H1 (cell line): Measurements from ENCODE around the gene ACOT6. TPM values are rescaled to one million over a fixed set of nuclear protein-coding genes. Genes with fewer than 3 reads are reported as not detected.

Source experiments
- CTCF ChIA-PET: fragments of 300-600 bp; sonication (Branson Sonifier 250); formaldehyde crosslinking; loops from one replicate; lab custom pipeline; 2021; ENCODE audit not compliant: partially characterized antibody; lab: Charles Lee
- POLR2A ChIA-PET: fragments of 300-600 bp; sonication (Branson Sonifier 250); formaldehyde crosslinking; loops from one replicate; lab custom pipeline; 2021; ENCODE audit warnings: inconsistent platforms; ENCODE audit not compliant: partially characterized antibody; lab: Charles Lee
- DNase-seq, 2 experiments: peaks; one replicate each; pipeline versions ENCODE4 v3.0.0 to v3.0.0-alpha.2; 2010 to 2022; ENCODE audit warnings: low spot score in 2 of 2, low read depth in 1 of 2, mixed read lengths in 1 of 2
- FAIRE-seq: peaks from 2 replicates; lab custom pipeline; 2011; peaks lifted over from hg19 to GRCh38; lab: Jason Lieb, UNC
- H2AFZ ChIP-seq: 2 replicates; pipeline ENCODE4 v1.8.1; 2012; ENCODE audit warnings: low read length, inconsistent platforms
- H2AK5ac ChIP-seq: 2 replicates; pipeline ENCODE4 v1.6.1; 2013; ENCODE audit warnings: low read depth, low read length
- H2BK120ac ChIP-seq: replicated peaks from 2 replicates; pipeline ENCODE3; 2013; ENCODE audit warnings: low read depth, low read length, inconsistent platforms
- H2BK12ac ChIP-seq: 2 replicates; pipeline ENCODE4 v1.6.1; 2013; ENCODE audit warnings: low read depth, low read length
- H2BK15ac ChIP-seq: 2 replicates; pipeline ENCODE4 v1.6.1; 2013; ENCODE audit warnings: low read length
- H2BK20ac ChIP-seq: 2 replicates; pipeline ENCODE4 v1.6.1; 2013; ENCODE audit warnings: low read length
- H2BK5ac ChIP-seq: 2 replicates; pipeline ENCODE4 v1.6.1; 2013; ENCODE audit warnings: low read depth, low read length
- H3K14ac ChIP-seq: 2 replicates; pipeline ENCODE4 v1.6.1; 2013; ENCODE audit warnings: inconsistent platforms; ENCODE audit not compliant: insufficient read length
- H3K18ac ChIP-seq: 2 replicates; pipeline ENCODE4 v1.6.1; 2013; ENCODE audit warnings: low read length; ENCODE audit errors: extremely low read depth
- H3K23ac ChIP-seq: 2 replicates; pipeline ENCODE4 v1.6.1; 2013; ENCODE audit warnings: inconsistent platforms; ENCODE audit not compliant: insufficient read length
- H3K23me2 ChIP-seq: 2 replicates; pipeline ENCODE4 v1.6.1; 2013; ENCODE audit warnings: low read depth, low read length
- H3K27ac ChIP-seq: 2 replicates; pipeline ENCODE4 v1.6.1; 2011; ENCODE audit warnings: low read depth, low read length, inconsistent platforms
- H3K27me3 ChIP-seq, 4 experiments: replicated peaks in 1 of 4; 1 replicate in 1 of 4; 2 replicates in 3 of 4; pipeline versions ENCODE4 v1.6.1 to v1.8.1; 2011 to 2013; ENCODE audit warnings: low read length in 3 of 4, mild to moderate bottlenecking in 3 of 4, inconsistent platforms in 2 of 4, mixed read lengths in 2 of 4, moderate library complexity in 1 of 4; ENCODE audit not compliant: control insufficient read depth in 3 of 4, insufficient read depth in 3 of 4; ENCODE audit errors: extremely low read depth in 1 of 4
- H3K36me3 ChIP-seq, 4 experiments: 2 replicates each; pipeline versions ENCODE4 v1.6.1 to v1.8.1; 2011 to 2013; ENCODE audit warnings: mild to moderate bottlenecking in 4 of 4, low read length in 3 of 4, moderate library complexity in 2 of 4, control low read depth in 1 of 4, inconsistent platforms in 1 of 4; ENCODE audit not compliant: insufficient read depth in 4 of 4, control insufficient read depth in 2 of 4
- H3K4ac ChIP-seq: replicated peaks from 2 replicates; pipeline ENCODE3; 2013; ENCODE audit warnings: low read length, low read depth, mixed read lengths, inconsistent platforms; ENCODE audit not compliant: insufficient read length
- H3K4me1 ChIP-seq, 4 experiments: replicated peaks in 1 of 4; 1 replicate in 1 of 4; 2 replicates in 3 of 4; pipeline versions ENCODE4 v1.6.1 to v1.8.1; 2011 to 2013; ENCODE audit warnings: low read length in 3 of 4, inconsistent platforms in 2 of 4, mixed read lengths in 1 of 4; ENCODE audit not compliant: insufficient read depth in 4 of 4, control insufficient read depth in 3 of 4
- H3K4me2 ChIP-seq, 2 experiments: 2 replicates each; pipeline versions ENCODE4 v1.6.1 to v1.8.1; 2011 to 2013; ENCODE audit warnings: low read depth in 2 of 2, low read length in 2 of 2, control low read depth in 1 of 2, inconsistent platforms in 1 of 2, mild to moderate bottlenecking in 1 of 2; ENCODE audit not compliant: insufficient read depth in 1 of 2
- H3K4me3 ChIP-seq, 4 experiments: fragments of 200-600, 300-600 bp in 1 of 4; sonication (generic), shearing (Covaris generic), sonication (Bioruptor Twin) in 1 of 4; 2 replicates each; pipeline versions ENCODE4 v1.5.1 to v1.8.1; 2011 to 2016; ENCODE audit warnings: low read length in 4 of 4, low read depth in 3 of 4, control low read depth in 2 of 4, inconsistent platforms in 2 of 4, mild to moderate bottlenecking in 2 of 4, mixed read lengths in 1 of 4, moderate library complexity in 1 of 4; ENCODE audit not compliant: insufficient read depth in 2 of 4; ENCODE audit errors: extremely low read depth in 1 of 4
- H3K56ac ChIP-seq: replicated peaks from 2 replicates; pipeline ENCODE3; 2013; ENCODE audit warnings: low read depth, mild to moderate bottlenecking, mixed read lengths, low read length, inconsistent platforms; ENCODE audit not compliant: insufficient read length
- H3K79me1 ChIP-seq: 2 replicates; pipeline ENCODE4 v1.6.1; 2013; ENCODE audit warnings: low read depth, low read length, control low read depth
- H3K79me2 ChIP-seq, 2 experiments: 2 replicates each; pipeline versions ENCODE4 v1.6.1 to v1.8.1; 2012 to 2013; ENCODE audit warnings: low read length in 2 of 2, mild to moderate bottlenecking in 2 of 2, inconsistent platforms in 1 of 2; ENCODE audit not compliant: insufficient read depth in 2 of 2, control insufficient read depth in 1 of 2
- H3K9ac ChIP-seq, 4 experiments: replicated peaks in 1 of 4; 1 replicate in 1 of 4; 2 replicates in 3 of 4; pipeline versions ENCODE4 v1.6.1 to v1.8.1; 2011 to 2013; ENCODE audit warnings: low read depth in 3 of 4, low read length in 3 of 4, control low read depth in 2 of 4, mild to moderate bottlenecking in 2 of 4, moderate library complexity in 2 of 4, inconsistent platforms in 1 of 4; ENCODE audit errors: extremely low read depth in 1 of 4
- H3K9me3 ChIP-seq, 2 experiments: 2 replicates each; pipeline versions ENCODE4 v1.6.1 to v1.8.1; 2012 to 2013; ENCODE audit warnings: mild to moderate bottlenecking in 2 of 2, moderate library complexity in 2 of 2, control low read depth in 1 of 2, inconsistent platforms in 1 of 2, low read depth in 1 of 2, low read length in 1 of 2, mixed read lengths in 1 of 2; ENCODE audit not compliant: insufficient read depth in 2 of 2
- H4K20me1 ChIP-seq, 2 experiments: replicated peaks in 1 of 2; 2 replicates each; pipeline versions ENCODE3 to v1.8.1; 2011 to 2013; ENCODE audit warnings: inconsistent platforms in 2 of 2, low read length in 2 of 2, mild to moderate bottlenecking in 1 of 2; ENCODE audit not compliant: insufficient read depth in 2 of 2, control insufficient read depth in 1 of 2
- H4K5ac ChIP-seq: 2 replicates; pipeline ENCODE4 v1.6.1; 2013; ENCODE audit warnings: low read length, low read depth, mixed read lengths, inconsistent platforms; ENCODE audit not compliant: insufficient read length
- H4K8ac ChIP-seq: 2 replicates; pipeline ENCODE4 v1.8.0; 2013; ENCODE audit warnings: mild to moderate bottlenecking, moderate library complexity, low read length, inconsistent platforms; ENCODE audit not compliant: insufficient read depth; ENCODE audit errors: extremely low read depth
- H4K91ac ChIP-seq: replicated peaks from 2 replicates; pipeline ENCODE3; 2013; ENCODE audit warnings: low read length, mixed read lengths, inconsistent platforms; ENCODE audit not compliant: insufficient read length
- ATF2 ChIP-seq: IDR thresholded peaks from 2 replicates; pipeline ENCODE4 v1.6.1; 2012; ENCODE audit warnings: low read length, inconsistent platforms
- CEBPB ChIP-seq: IDR thresholded peaks from 2 replicates; pipeline ENCODE4 v1.6.1; 2012; ENCODE audit warnings: low read depth, low read length
- EGR1 ChIP-seq: IDR thresholded peaks from 2 replicates; pipeline ENCODE4 v1.6.1; 2011; ENCODE audit warnings: low read depth, low read length, borderline replicate concordance
- GABPA ChIP-seq: IDR thresholded peaks from 2 replicates; pipeline ENCODE4 v1.6.1; 2011; ENCODE audit warnings: mild to moderate bottlenecking, low read length, moderate library complexity, borderline replicate concordance; ENCODE audit not compliant: insufficient read depth
- KDM1A ChIP-seq: fragments of 200-600, 300-600 bp; sonication (generic); IDR thresholded peaks from 2 replicates; pipeline ENCODE4 v1.7.1; 2016; ENCODE audit warnings: mild to moderate bottlenecking, low read length, borderline replicate concordance
- MAFK ChIP-seq: IDR thresholded peaks from 2 replicates; pipeline ENCODE4 v1.6.1; 2012; ENCODE audit warnings: low read depth, mild to moderate bottlenecking, improper control_type of control experiment, low read length
- SIRT6 ChIP-seq: IDR thresholded peaks from one replicate; pipeline ENCODE4 v1.7.1; 2012; ENCODE audit warnings: low read length, inconsistent platforms
- SP1 ChIP-seq: IDR thresholded peaks from 2 replicates; pipeline ENCODE4 v1.6.1; 2011; ENCODE audit warnings: low read depth, low read length
- TBP ChIP-seq: IDR thresholded peaks from 2 replicates; pipeline ENCODE4 v1.6.1; 2011; ENCODE audit warnings: low read depth, low read length, improper control_type of control experiment
- USF2 ChIP-seq: IDR thresholded peaks from 2 replicates; pipeline ENCODE4 v1.6.1; 2011; ENCODE audit warnings: low read length, improper control_type of control experiment
- YY1 ChIP-seq: IDR thresholded peaks from 2 replicates; pipeline ENCODE4 v1.6.1; 2011; ENCODE audit warnings: low read depth, mild to moderate bottlenecking, low read length
- ZNF274 ChIP-seq: IDR thresholded peaks from 2 replicates; pipeline ENCODE4 v1.7.0; 2012; ENCODE audit warnings: low read length, borderline replicate concordance; ENCODE audit errors: extremely low read depth
- WGBS, 2 experiments: shearing (Covaris generic) in 1 of 2; methylation state at CpG; one replicate each; pipeline versions ENCODE4 v1.1.6 to v1.1.7; 2013 to 2015; ENCODE audit warnings: low lambda C conversion rate in 2 of 2, mixed read lengths in 2 of 2, inconsistent platforms in 1 of 2, low coverage in 1 of 2, missing lambda C conversion rate in 1 of 2; ENCODE audit not compliant: insufficient replicate concordance in 2 of 2, insufficient coverage in 1 of 2, insufficient read length in 1 of 2; ENCODE audit errors: extremely low coverage in 1 of 2, missing lambda C conversion rate in 1 of 2; 5-methylcytosine and 5-hydroxymethylcytosine counted together
- polyA plus RNA-seq, 7 experiments: library from polyadenylated mRNA; depleted of rRNA in 3 of 7; stranded (reverse) in 5 of 7; unstranded in 2 of 7; fragments of >200 nt in 5 of 7; fragments of 200-250 nt in 2 of 7; gene quantifications; 1 replicate in 5 of 7; 2 replicates in 1 of 7; 4 replicates in 1 of 7; pipeline versions ENCODE4 v1.2.1 to v1.2.3, GENCODE V29; 2011 to 2013; ENCODE audit warnings: missing spikeins in 2 of 7, mixed read lengths in 2 of 7
- total RNA-seq: library from RNA; stranded (reverse); fragmentation: NEBNext Ultra II Directional; extraction: Animal tissue kit (Norgen Biotek cat#: 25700); gene quantifications from 2 replicates; pipeline ENCODE4 v1.2.1, GENCODE V29; 2021

Gene ACOT6
- total and polyA plus RNA-seq, 2 of the 8 experiments (the other 6 are each of a cell fraction or from before 2014, with no cell fraction given) = not detected

- CTCF ChIA-PET = interaction anchor here (1.0 to 1.2 kb wide), 2 partner anchors 10 to 20 kb away, joined by 3 read pairs; no protein-coding TSS in a partner anchor
- Histone ChIP-seq H3K9me3 (peaks cover 3 to 6% of the 10 kb centered on the region in 2 experiments; a peak in 1 of 4 replicates), H2BK12ac (no peak overlapping the region), H4K5ac (no peak overlapping the region), H2BK20ac (no peak overlapping the region), H2BK5ac (no peak overlapping the region), H3K4me2 (no peak overlapping the region), H2AK5ac (no peak overlapping the region), H3K27me3 (no peaks in the 10 kb centered on the region), H3K18ac (no peak overlapping the region), H2BK15ac (no peak overlapping the region), H4K8ac (no peak overlapping the region), H2AFZ (no peak overlapping the region), H3K4me1 (no peaks in the 10 kb centered on the region), H3K23me2 (no peaks in the 10 kb centered on the region), H4K91ac (no peak overlapping the region), H3K36me3 (no peaks in the 10 kb centered on the region), H3K56ac (no peak overlapping the region), H2BK120ac (no peak overlapping the region), H4K20me1 (no peaks in the 10 kb centered on the region), H3K4me3 (no peak overlapping the region), H3K79me2 (no peaks in the 10 kb centered on the region), H3K4ac (no peak overlapping the region), H3K9ac (no peak overlapping the region), H3K23ac (no peak overlapping the region), H3K27ac (no peak overlapping the region), H3K79me1 (no peaks in the 10 kb centered on the region), H3K14ac (no peak overlapping the region)
- WGBS, 2 experiments = 100% methylated on average over 3 of the region's 3 CpGs; no CpG with 5 or more reads in 1 of the 2 experiments
- DNase-seq (no peak), FAIRE-seq (no peak)
- POLR2A ChIA-PET = no interaction called here
- TF ChIP-seq EGR1 (no peak), GABPA (no peak), ATF2 (no peak), YY1 (no peak), MAFK (no peak), TBP (no peak), ZNF274 (no peak), SIRT6 (no peak), CEBPB (no peak), SP1 (no peak), USF2 (no peak), KDM1A (no peak)
Measured at GRCh38 chr14:73606271-73606670, 6.0 kb upstream of the ACOT6 start.
